ENCODE measurements around the gene RNF121.

The RNF121 gene

DNA sequence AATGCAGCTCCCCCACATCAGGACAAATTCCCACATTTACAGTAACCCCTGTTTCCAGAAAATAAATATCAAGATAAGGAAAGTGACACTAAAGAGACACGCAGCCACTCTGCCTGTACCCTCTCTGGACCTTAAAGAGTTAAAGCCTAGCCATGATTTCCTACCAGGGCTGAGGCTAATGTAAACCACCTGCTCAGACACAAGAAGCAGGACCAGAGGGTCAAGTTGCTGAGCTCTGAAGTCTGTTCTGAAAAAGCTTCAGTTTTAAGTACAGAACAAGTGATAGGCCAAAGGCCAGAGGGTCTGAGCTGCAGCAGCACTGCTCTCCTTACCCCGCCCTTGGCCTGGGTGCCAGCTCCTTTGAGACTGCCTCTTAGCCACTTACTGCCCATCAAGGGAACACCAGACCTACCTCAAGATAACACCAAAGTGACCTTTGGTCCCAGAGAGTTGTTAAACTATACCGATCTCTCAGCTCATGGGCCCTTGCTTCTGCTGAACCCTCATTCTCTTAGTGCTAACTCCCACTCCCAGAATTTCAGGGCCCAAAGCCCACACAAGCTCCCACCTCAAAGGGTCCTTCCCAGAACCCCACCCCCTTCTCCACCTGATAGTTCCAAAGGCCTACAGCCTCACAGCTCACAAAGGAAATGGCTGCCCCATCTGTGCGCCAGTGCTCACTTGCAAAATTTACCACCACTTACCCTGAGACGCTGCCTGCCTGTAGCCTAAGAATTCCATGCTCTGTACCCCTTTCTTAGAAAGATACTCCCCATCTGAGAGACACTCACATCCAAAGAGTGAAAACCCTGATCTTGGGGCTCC, 110.4 kb downstream of the RNF121 start:
- DNase-seq (ENCODE audit: low read depth) = no peak

DNA sequence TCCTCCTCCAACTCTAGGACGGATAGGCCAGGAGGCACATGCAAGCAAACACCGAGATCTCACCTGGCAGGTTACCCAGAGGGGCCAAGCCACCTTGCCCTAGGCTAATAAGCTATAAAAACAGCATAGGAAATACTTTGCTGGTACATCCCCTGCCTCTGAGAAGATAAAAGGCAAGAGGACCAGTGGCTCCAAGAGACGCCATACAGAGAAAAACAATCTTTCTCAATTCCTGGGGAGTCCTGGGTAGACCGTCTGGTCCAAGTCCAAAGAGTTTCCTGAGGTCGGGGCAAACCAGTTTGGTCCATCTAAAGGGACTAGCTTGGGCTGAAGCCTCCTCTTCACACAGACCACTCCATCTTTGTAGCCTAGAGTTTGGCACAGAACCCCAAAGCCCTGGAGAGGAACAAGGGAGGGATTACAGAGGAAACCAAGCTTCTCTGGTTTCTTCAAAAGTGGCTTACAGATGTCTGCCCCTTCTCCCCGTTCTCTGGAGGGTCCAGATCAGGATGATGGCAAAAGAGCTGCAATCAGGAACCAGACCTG, 111.1 kb downstream of the RNF121 start:
- DNase-seq (ENCODE audit: low read depth) = no peak

DNA sequence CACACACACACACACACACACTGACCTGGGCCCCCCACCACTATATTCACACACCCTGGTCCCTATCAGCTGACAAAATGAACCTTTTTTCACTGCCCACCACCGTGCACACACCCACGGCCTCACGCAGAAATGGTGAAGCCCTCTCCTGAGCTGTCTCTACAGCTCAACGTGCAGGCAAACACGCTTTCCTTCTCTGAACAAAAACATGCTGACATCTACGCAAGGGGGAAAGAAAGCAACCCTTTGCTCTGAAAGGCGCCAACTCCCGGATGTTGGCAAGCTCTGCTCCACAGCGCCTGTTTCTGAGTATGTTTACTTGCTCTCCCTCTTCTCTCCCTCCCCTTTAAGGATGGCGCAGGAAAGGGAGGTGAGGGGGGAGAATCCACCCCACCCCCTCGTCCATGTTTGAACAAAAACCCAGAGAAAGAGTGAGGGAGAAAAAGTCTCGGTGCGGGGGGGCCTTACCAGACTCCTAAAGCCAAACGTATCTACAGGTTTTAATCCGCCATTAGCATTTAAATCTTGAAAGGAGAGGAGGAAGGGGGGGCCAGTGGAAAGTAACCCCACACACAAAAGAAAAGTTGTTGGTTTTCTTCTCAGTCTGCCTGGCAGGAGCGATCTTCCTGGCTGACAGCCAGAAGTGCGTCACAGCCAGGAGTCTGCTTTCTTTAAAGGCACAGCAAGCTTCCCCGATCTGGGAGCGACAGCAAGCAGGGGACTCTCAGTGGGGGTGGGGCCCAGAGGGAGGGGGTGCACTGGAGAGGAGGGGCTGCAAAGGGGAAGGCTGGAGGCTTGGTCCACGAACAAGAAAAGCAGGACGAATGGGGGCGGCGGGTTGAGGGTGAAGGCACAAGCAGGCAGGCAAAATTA, 111.9 kb downstream of the RNF121 start:
- DNase-seq (ENCODE audit: low read depth) = peak; percentile 71

DNA sequence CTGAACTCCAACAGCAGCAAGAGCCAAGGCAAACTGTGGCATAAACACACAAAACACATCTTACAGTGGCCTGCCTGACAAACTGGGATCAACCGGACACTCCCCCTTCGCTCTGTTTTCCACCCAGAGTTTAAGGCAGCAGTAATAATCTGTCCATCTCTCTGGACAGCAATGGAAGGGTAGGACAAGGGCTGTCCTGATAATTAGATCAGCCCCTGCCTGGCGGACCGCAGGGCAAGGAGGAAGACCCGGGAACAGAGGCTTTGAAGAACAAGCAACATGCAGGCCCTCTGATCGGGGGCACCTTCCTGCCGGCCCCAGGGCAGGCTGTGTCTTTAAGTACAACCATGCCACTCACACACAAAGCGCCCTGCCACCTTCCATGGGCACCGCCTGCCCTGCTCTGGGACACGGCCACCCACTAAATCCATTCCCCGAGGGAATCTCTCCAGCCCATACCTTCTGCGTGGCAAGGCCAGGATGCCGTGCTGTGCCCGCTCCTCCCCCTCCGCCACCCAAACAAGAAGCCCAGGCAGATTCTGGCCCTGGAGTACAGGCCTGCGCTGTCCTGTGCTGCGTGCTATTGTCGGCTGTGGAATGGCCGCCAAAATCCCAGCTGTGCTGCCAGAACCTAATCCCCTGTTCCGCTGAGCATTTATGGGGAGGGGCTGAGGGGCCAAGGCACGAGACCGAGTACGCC, 112.7 kb downstream of the RNF121 start:
- peak; percentile 17 for DNase-seq (ENCODE audit: low read depth)

DNA sequence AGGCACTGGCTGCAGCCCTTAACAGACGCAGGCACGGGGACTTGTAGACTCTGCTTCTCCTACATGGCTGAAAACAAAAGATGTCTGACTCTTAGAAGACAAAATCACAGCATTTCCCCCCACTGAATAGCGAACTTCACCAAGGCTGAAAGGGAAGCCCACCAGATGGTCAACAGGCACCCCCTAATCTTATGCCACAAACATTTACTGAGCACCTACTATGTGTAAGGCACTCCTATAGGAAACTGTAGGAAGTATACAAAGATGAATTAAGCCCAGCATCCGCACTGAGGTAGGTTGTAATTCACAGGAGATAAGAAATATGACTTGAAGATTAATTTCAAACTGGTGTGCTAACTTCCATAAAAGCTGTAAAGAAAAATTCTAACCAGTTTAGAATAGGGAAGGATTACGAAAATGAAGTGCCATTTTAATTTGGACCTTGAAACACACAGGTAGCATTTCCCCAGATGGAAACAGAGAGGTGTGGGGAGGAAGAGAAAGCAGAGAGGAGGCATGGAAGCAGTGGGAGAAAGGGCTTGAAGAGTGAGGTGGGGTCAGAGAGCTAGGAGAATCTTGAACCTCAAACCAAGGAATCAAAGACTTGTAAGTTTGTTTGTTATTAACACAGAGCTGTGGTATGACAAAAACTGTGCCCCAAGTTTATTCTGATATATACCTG, 113.4 kb downstream of the RNF121 start:
- DNase-seq (ENCODE audit: low read depth) = no peak

DNA sequence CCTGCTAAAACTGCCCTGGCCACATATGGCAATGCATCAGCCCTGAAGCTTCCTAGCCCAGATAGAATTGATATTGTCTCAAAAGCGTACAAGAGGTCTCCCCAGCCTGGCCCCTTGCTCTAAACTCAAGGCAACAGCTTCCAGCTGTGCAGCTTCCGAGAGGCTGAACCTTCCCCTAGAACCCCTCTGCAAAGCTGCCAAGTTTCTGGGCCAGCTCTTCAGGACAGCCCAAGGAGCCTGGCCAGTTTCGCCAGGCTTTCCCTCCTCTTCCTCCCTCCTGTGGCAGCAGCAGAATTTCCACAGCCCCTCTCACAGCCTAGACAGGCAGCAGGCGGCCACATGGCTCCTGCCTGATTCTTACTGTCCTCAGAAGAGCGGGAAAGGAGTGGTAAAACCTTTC, 117.0 kb downstream of the RNF121 start:
- DNase-seq (ENCODE audit: low read depth) = no peak

All from T-helper 22 cell (primary cell).